NCI-H446 treated with DMSO at 0.1 percent for 48 hours (cell line): ENCODE results near the gene ERN1.

Experiments used
- DNase-seq: peaks from one replicate; lab custom pipeline; 2025; lab: John Stamatoyannopoulos, UW

The ERN1 gene

GRCh38 chr17:64109400-64109799 is 20.5 kb downstream of the ERN1 start:
- DNase-seq: no peak

- no peak for DNase-seq
These were observed 22.3 kb downstream of the ERN1 start for GRCh38 chr17:64107500-64108236.

GRCh38 chr17:64106918-64107317 is 23.0 kb downstream of the ERN1 start:
- no peak for DNase-seq

GRCh38 chr17:64103391-64104364 is 26.3 kb downstream of the ERN1 start:
- DNase-seq: no peak

- no peak for DNase-seq
These were observed 27.1 kb downstream of the ERN1 start for GRCh38 chr17:64102627-64103390.

GRCh38 chr17:64099543-64099942 is 30.4 kb downstream of the ERN1 start:
- DNase-seq: no peak

GRCh38 chr17:64097196-64097936 is 32.6 kb downstream of the ERN1 start:
- no peak for DNase-seq

- no peak for DNase-seq
These were observed 33.9 kb downstream of the ERN1 start for GRCh38 chr17:64096037-64096436.

GRCh38 chr17:64095144-64095882 is 34.6 kb downstream of the ERN1 start:
- DNase-seq: no peak

- no peak for DNase-seq
These were observed 35.5 kb downstream of the ERN1 start for GRCh38 chr17:64094412-64094811.

- no peak for DNase-seq
These were observed 36.9 kb downstream of the ERN1 start for GRCh38 chr17:64092952-64093451.

GRCh38 chr17:64092113-64092512 is 37.8 kb downstream of the ERN1 start:
- DNase-seq: no peak

GRCh38 chr17:64091571-64091970 is 38.4 kb downstream of the ERN1 start:
- no peak for DNase-seq

- DNase-seq: no peak
These were observed 38.8 kb downstream of the ERN1 start for GRCh38 chr17:64091116-64091515.

- no peak for DNase-seq
These were observed 39.8 kb downstream of the ERN1 start for GRCh38 chr17:64090144-64090543.

GRCh38 chr17:64087252-64088005 is 42.5 kb downstream of the ERN1 start:
- no peak for DNase-seq

- DNase-seq: no peak
These were observed 44.3 kb downstream of the ERN1 start for GRCh38 chr17:64085650-64086005.

- DNase-seq: no peak
These were observed 44.8 kb downstream of the ERN1 start for GRCh38 chr17:64084940-64085649.
